VCaP (cell line): ENCODE results near the gene PRDM15.
A peak's percentile ranks its signal among the peaks of the same experiment; 100 is the strongest.

ENCODE experiments used
- H3K27ac ChIP-seq: fragments of 450-650 bp; 2 replicates; pipeline ENCODE4 v1.5.1; 2017
- TF ChIP-seq, protein P1 (sequence below): fragments of 450-650 bp; conservative IDR thresholded peaks from 2 replicates; pipeline ENCODE4 v1.5.1; 2017; ENCODE audit warnings: mild to moderate bottlenecking, moderate library complexity

Gene PRDM15

DNA sequence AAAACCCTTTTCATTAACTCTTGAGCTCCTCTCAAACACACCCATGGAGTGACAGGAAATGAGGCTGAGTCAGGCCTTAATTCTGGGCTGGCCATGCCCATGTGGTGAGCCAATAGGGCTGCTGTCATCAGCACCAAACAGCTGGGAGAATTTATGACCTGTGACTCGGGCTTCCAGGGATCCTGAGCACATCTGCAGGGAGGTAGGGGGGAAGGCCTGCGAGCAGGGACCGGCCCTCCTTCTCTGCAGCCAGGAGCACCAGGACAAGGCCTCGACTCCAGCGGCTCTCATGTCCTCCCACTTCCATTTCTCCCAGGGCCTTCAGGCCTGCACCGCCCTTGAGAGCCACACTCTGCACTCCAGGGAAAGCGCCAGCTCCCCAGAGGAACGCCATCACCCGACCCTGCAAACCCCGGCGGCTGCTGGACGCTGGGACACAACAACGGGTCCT lies 126.9 kb downstream of the PRDM15 start:
- peak overlapping the region; percentile 73 for H3K27ac ChIP-seq
- TF ChIP-seq, protein P1, sequence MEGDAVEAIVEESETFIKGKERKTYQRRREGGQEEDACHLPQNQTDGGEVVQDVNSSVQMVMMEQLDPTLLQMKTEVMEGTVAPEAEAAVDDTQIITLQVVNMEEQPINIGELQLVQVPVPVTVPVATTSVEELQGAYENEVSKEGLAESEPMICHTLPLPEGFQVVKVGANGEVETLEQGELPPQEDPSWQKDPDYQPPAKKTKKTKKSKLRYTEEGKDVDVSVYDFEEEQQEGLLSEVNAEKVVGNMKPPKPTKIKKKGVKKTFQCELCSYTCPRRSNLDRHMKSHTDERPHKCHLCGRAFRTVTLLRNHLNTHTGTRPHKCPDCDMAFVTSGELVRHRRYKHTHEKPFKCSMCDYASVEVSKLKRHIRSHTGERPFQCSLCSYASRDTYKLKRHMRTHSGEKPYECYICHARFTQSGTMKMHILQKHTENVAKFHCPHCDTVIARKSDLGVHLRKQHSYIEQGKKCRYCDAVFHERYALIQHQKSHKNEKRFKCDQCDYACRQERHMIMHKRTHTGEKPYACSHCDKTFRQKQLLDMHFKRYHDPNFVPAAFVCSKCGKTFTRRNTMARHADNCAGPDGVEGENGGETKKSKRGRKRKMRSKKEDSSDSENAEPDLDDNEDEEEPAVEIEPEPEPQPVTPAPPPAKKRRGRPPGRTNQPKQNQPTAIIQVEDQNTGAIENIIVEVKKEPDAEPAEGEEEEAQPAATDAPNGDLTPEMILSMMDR, result no peak

DNA sequence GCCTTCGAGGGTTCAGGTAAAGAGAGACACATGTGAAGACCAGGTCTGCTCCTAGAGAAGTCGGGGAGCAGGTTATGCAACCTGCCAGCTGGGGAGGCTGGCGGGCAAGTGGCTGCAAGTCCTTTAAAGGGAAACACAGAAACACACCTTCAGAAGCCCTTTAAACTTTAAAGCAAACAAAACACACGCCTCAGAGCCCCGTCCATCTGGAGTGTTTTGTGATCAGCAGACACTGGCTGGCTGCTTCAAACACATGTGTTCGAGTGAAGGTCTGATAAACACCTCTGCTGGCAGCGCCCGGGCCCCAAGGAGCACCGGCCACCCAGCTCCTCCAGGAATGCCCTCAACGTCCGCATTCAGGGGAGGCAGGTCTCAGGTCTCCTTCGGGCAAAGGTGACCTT lies 127.5 kb downstream of the PRDM15 start:
- H3K27ac ChIP-seq, result peak overlapping the region; percentile 73
- TF ChIP-seq, protein P1, result no peak

DNA sequence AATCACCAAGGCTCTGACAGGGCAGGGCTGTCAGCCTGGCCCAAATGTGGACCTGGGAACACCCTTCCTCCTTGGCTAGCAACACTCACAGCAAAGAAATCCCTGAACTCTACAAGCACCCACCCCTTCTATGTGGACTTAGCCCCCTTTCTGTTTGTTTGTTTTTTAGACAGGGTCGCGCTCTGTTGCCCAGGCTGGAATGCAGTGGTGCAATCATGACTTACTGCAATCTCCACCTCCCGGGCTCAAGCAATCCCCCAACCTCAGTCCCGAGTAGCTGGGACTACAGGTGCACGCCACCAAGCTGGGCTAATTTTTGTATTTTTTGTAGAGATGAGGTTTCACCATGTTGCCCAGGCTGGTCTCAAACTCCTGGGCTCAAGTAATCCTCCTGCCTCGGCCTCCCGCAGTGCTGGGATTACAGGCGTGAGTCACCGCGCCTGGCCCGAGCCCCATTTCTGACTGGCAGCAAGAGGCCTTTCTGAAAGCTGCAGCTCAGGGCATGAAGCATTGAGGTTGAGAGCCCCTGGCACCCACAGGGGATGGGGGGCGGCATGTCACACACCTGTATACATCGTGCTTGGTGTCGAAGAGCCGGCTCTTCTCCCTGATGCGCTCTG lies 128.5 kb downstream of the PRDM15 start:
- H3K27ac ChIP-seq, result peak overlapping the region; percentile 73
- TF ChIP-seq, protein P1, result no peak

GRCh38 chr21:41750051-41750450 lies 129.1 kb downstream of the PRDM15 start:
- TF ChIP-seq, protein P1, result no peak
- H3K27ac ChIP-seq, result no peak overlapping the region; the same call in 1 of the 2 replicates

GRCh38 chr21:41749286-41749685 lies 129.9 kb downstream of the PRDM15 start:
- TF ChIP-seq, protein P1, result no peak
- no peak overlapping the region for H3K27ac ChIP-seq
